DOHH2 (cell line): ENCODE results near the gene SH3BP5.

Experiments used
- CTCF ChIP-seq: fragments of 200-600 bp; sonication (generic); IDR thresholded peaks from one replicate; pipeline ENCODE4 v1.5.1; 2014; ENCODE audit warnings: antibody characterized with exemption, mild to moderate bottlenecking, low read depth, low read length; ENCODE audit not compliant: poor library complexity, severe bottlenecking
- EZH2phosphoT487 ChIP-seq: fragments of 200-600 bp; sonication (generic); IDR thresholded peaks from 2 replicates; pipeline ENCODE4 v1.6.1; 2017; ENCODE audit warnings: borderline replicate concordance, mild to moderate bottlenecking, antibody characterized with exemption, low read length, moderate library complexity, mixed read lengths

- TF ChIP-seq CTCF: no peak
- no peak for TF ChIP-seq EZH2phosphoT487
Measured at GRCh38 chr3:15339786-15340215, 7.4 kb upstream of the SH3BP5 start.
